GM19463 (cell line): ENCODE results near the gene HERPUD1.

Experiments used
- ATAC-seq: cut with Tn5 transposase; IDR thresholded peaks from one replicate; pipeline ENCODE4 v1.9.1; 2021; ENCODE audit warnings: mild to moderate bottlenecking, moderate library complexity; ENCODE audit not compliant: unreplicated experiment

HERPUD1 gene

GRCh38 chr16:56910654-56911539, 21.0 kb upstream of the HERPUD1 start:
- no peak for ATAC-seq

DNA sequence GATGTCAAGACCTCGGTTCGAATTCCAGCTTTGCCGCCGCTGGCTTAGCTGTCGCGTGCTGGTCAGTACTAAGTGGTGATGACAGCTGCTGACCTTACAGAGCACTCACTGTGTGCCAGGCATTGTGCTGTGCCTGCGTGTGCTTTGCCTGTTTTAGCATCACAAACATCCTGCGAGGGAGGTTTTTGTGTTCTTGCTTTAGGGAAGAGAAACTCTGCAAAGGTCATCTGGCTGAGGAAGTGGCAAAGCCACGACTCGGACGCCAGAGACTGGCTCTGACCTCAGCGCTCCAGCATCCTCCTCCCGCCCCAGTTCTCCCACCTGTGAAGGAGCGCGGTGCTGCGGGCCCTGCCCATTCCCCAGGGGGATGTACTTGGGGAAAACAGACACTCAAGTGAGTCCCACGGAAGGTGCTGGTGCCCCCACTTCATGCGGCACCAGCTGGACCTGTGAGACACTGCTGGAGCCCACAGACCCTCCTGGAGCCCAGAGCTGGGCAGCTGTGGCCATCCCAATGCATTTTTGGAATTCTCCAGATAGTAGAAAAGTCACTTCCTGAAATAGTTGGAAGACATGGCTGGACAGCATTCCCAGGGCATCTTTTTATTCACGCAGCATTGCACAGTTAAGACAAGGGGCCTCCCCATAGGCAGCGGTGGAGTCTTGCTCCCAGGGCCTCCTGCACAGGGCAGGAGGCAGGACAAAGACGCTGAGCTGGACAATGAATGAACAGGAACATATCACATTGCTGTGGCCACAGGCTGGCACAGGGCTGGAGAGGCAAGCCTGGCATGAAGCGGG, 20.0 kb upstream of the HERPUD1 start:
- ATAC-seq: peak; percentile 60

DNA sequence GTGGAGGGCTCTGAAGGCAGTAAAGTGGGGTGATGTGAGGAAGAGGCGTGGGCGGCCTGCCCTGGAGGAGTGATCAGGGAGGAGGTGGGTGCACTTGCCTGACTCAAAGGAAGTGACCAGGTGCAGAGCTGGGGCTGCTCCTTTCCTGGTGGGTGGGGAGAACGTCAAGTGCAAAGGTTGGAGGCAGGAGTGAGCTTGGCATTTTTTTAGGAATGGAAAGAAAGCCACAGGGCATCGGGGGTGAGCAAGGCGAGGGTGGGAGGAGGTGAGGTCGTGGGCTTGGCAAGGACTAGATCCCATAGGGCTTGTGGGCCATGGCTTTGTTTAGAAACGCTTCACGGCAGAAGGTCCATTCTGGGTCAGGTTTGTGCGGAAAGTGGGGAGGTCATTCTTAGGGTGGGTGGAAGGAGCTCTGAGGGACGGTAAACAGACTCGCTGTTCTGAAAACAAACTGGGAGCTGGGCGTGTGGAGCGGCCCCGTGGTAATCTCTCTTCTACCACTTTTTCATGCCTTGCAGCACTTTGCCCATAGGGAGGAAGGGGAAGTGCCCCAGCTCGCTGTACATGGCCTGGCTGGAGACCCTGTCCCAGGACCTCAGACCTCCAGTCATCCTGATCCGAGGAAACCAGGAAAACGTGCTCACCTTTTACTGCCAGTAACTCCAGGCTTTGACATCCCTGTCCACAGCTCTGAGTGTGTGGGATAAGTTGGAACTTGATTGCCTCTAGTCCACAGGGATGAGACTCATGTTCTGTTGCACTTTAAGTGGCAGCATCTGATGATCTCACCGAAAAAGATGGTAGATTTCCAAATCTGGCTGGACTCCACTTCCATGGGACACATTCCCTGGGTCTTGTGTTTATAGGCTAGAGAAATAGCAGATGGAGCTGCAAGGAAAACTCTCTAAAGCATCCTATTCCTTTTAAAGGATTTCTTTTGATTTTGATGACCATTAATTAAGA, 18.9 kb upstream of the HERPUD1 start:
- no peak for ATAC-seq

DNA sequence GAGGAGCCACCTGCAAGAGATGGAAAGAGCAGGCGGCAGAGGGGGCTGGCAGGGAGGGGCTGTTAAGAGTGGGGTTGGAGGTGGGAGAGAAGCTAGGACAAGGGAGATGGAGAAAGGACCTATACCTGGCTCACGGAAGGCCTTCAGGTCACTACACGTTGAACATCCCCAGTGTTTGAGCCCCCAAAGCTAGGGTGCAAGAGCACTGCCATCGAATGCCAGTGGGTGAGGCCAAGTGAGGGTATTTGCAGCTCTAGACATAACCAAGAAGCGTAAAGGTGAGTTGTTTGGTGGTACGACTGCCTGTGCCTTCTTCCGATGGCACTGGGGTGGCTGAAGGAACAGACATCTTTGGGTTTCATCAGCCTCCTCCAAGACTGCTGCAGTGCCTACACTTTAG, 17.0 kb upstream of the HERPUD1 start:
- no peak for ATAC-seq

GRCh38 chr16:56915336-56916119, 16.4 kb upstream of the HERPUD1 start:
- ATAC-seq: no peak

DNA sequence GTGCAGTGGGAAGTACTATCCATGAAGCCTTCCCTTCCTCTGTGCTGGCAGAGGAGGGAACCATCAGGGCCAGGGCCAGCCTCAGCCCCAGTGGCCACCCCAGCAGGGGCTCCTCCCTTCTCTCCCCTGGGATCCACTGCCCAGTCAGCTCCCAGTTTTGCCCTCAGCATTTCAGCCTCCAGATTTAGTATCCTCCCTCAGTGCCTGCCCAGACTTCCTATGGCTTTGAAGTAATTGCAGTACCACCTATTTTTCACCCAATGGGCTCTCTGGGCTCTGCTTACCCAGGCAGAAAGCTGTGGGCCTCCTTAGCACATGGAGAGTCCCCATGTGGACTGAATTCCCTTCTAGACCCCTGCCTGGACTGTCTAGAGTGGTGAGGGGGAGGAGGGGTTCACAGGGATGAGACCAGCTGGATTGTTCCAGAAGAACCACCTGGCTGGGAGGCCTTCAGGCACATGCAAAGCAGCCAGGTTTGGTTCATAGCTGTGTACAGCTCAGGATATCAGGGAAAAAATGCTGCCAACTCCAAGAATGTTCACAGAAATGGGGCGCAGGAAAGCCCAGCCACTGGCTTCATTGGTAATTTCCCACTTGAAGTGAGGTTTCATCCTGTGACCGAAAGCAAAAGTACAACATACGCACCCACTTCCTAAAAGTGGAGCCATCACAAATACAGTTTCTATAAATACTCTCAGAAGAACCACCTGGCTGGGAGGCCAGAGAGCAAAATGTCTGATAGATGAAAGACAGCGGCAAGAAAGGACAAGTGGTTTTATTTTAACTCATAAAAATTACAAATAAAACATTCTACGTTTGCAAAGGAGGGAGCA, 15.2 kb upstream of the HERPUD1 start:
- ATAC-seq: peak; percentile 56

DNA sequence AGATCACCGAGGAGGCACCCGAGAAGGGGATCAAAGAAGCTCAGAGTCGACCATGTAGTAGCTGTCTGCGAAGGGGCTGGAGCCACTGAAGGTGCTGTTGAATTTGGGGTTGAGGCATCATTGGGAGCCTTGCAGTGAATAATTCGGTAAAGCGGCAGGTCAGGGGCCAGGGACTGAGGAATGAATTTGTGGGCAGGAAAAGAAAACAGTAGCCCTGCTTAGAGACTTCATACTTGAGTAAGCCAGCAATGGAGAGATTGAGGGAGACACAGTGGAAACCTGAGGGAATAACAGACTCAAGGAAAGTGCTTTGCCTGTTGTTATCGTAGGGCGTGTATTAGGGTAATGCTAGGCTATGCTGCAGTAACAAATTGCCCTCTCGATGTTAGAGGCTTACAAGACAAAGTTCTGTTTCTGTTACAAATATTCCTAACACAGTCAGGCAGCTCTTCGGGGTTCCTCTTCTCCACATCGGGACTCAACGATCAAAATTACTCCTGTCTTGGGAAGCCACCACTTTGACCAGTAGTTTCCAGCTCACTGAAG, 13.4 kb upstream of the HERPUD1 start:
- no peak for ATAC-seq

GRCh38 chr16:56919099-56919800, 12.7 kb upstream of the HERPUD1 start:
- no peak for ATAC-seq

GRCh38 chr16:56921571-56921970, 10.4 kb upstream of the HERPUD1 start:
- no peak for ATAC-seq

DNA sequence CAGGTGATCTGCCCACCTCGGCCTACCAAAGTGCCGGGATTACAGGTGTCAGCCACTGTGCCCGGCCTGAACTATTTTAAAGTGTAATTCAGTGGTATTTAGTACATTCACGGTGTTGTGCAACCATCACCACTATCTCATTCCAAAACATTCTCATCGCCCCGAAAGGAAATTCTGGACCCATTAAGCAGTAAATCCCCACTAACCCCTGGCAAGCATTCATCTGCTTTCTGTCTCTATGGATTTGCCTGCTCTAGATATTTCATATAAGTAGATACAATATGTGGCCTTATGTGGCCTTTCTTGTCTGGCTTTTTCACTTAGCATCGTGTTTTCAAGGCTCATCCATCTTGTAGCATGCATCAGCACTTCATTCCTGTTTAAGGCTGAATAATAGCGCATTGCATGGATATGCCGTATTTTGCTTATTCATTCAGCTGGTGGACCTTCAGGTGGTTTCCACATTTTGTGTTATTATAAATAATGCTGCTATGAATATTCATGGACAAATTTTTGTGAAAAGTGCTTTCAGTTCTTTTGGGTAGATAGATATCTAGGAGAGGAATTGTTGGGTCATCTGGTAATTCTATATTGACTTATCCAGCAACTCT, 8.4 kb upstream of the HERPUD1 start:
- no peak for ATAC-seq

DNA sequence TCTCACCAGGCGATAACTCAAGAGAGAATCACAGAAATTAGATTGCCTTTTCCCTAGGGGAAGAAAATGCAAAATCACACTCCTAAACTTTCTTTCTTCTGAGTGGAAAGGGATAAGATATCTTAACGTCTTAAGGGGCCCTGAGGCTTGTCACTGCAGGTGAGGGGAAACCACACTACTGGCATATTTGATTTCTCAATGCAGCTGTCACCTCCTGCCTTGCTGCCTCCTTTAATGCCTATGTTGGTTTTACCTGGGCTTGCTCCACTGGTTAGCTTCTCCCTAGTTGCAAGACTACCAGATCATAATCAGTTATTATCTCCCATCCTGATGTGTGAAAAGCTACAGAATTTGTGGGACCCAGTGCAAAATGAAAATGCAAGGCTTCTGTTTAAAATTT, 4.5 kb upstream of the HERPUD1 start:
- ATAC-seq: no peak

DNA sequence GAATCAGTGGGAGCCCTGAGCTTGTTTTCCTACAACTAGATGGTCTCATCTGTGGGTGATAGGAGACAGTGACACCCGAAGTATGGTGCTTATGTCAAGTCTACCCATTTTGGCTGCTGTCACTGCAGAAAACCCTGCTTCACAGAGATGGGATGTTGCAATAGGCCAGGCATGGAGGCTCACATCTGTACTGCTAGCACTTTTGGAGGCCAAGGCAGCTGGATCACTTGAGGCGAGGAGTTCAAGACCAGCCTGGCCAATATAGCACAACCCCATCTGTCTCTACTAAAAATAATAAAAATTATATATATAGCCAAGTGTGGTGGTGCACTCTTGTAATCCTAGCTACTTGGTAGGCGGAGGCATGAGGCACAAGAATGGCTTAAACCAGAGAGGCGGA, 2.3 kb upstream of the HERPUD1 start:
- no peak for ATAC-seq

DNA sequence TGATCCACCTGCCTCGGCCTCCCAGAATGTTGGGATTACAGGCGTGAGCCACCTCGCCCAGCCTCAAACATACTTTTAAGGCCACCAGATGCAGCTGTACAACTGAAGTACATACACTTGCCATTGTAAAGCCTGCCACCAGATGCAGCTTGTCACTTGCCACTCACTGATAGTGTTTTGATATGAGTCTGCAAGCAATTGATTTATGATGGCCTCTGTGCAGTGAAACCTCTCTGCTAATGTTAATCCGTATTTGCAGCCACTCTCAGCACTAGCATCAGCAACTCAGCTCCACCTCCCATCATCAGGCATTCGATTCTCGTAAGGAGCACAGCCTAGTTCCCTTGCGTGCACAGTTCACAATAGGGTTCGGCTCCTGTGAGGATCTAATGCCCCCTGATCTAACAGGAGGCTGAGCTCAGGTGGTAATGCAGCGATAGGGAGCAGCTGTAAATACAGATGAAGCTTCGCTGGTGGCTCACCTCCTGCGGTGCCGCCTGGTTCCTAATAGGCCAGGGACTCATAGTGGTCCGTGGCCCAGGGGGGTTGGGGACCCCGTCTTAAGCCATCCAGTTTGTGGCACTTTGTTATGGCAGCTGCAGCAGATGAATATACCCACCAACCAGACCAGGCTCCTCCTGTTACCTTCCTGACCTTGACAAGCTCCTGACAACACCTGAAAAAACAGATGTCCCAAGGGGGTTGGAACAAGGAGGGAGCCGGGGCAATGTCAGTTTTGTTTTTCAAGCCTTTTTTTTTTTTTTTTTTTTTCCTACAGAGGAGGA, 1.3 kb upstream of the HERPUD1 start:
- no peak for ATAC-seq

DNA sequence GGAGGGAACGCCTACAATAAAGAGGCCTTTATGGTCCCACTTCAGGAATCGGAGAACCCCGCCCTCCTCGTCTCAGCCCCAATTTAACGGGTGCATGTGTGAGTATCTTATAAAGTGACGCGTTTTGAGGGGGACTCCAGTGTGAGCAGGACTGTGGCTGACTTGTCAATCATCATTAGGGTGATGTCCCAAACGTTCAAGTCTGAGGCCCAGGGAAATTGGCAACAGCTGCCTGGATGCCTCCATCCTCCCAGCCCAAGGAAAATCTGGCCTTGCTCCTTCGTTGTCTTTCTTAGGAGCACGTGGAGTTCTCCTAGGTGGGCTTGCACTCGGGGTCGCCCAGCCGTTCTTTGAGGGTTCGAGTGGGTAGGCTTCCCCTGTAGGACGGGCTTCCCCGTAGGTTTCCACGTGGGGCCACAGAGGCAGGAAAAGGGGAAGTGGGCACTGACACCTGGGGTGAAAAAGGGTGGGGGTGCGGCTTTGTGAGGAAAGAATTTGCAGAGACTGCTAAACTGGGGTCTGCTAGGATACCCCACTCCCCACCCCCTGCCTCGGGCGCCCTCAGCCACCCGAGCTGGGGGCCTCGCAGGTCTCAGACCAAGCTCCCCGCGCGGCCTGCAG, 561 bp upstream of the HERPUD1 start:
- peak; percentile 28 for ATAC-seq

- no peak for ATAC-seq
Observed at GRCh38 chr16:56932721-56933619, 1.0 kb downstream of the HERPUD1 start.
